Prostate gland (tissue), 2 donors: ENCODE data around the gene PTHLH.

Source experiments
- POLR2A ChIP-seq: fragments of 450-650 bp; IDR thresholded peaks from one replicate; pipeline ENCODE4 v1.6.1; 2016; ENCODE audit warnings: antibody characterized with exemption, mild to moderate bottlenecking
- TF ChIP-seq, protein P1 (sequence below), 4 experiments: fragments of 200-600 bp in 2 of 4; fragments of 450-650 bp in 2 of 4; sonication (generic) in 2 of 4; IDR thresholded peaks; 1 replicate in 3 of 4; 2 replicates in 1 of 4; pipeline ENCODE4 v1.5.1; 2016 to 2019; ENCODE audit warnings: antibody characterized with exemption in 4 of 4, mild to moderate bottlenecking in 2 of 4, moderate library complexity in 2 of 4

DNA sequence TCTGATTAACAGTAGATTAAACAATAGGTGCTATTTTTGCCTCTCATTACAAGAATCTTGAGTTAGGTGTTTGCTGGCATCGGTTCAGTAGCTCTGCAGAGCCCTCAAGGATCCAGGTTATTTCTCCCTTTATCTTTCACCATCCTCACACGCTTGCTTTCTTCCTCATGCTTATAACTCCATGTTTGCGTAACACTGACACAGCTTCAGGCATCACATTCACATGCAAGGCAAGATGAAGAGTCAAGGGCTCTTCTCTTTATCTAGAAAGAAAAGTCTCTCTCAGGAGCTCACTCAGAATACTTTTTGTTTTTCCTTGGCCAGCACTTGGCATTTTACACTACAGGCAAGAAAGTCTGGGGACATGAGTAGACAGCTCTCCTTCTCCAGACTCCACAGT, 24.2 kb upstream of the PTHLH start:
- TF ChIP-seq, protein P1, sequence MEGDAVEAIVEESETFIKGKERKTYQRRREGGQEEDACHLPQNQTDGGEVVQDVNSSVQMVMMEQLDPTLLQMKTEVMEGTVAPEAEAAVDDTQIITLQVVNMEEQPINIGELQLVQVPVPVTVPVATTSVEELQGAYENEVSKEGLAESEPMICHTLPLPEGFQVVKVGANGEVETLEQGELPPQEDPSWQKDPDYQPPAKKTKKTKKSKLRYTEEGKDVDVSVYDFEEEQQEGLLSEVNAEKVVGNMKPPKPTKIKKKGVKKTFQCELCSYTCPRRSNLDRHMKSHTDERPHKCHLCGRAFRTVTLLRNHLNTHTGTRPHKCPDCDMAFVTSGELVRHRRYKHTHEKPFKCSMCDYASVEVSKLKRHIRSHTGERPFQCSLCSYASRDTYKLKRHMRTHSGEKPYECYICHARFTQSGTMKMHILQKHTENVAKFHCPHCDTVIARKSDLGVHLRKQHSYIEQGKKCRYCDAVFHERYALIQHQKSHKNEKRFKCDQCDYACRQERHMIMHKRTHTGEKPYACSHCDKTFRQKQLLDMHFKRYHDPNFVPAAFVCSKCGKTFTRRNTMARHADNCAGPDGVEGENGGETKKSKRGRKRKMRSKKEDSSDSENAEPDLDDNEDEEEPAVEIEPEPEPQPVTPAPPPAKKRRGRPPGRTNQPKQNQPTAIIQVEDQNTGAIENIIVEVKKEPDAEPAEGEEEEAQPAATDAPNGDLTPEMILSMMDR (IDR thresholded peaks at IDR 0.05): no peak
- TF ChIP-seq POLR2A: no peak
